Epithelial cell of proximal tubule (primary cell): ENCODE measurements around the gene OASL. TPM values are rescaled to one million over a fixed set of nuclear protein-coding genes. Genes with fewer than 3 reads are reported as not detected.
A peak's percentile ranks its signal among the peaks of the same experiment; 100 is the strongest.

ENCODE experiments used
- DNase-seq: peaks from one replicate; pipeline ENCODE4 v3.0.0-alpha.2; 2011; ENCODE audit warnings: low read depth
- H3K4me3 ChIP-seq: 2 replicates; pipeline ENCODE4 v1.5.1; 2011; ENCODE audit warnings: low read depth, mild to moderate bottlenecking, low read length
- total RNA-seq: library from RNA; depleted of rRNA; stranded (reverse); fragments of >200 nt; gene quantifications from 2 replicates; pipeline ENCODE4 v1.2.3, GENCODE V29; 2015
- TF ChIP-seq, protein P1 (sequence below): conservative IDR thresholded peaks from 2 replicates; pipeline ENCODE4 v1.5.1; 2012; ENCODE audit warnings: low read depth, mild to moderate bottlenecking, low read length

The OASL gene
- total RNA-seq, 1 donor from 2014 or later: 0.12 TPM

DNA sequence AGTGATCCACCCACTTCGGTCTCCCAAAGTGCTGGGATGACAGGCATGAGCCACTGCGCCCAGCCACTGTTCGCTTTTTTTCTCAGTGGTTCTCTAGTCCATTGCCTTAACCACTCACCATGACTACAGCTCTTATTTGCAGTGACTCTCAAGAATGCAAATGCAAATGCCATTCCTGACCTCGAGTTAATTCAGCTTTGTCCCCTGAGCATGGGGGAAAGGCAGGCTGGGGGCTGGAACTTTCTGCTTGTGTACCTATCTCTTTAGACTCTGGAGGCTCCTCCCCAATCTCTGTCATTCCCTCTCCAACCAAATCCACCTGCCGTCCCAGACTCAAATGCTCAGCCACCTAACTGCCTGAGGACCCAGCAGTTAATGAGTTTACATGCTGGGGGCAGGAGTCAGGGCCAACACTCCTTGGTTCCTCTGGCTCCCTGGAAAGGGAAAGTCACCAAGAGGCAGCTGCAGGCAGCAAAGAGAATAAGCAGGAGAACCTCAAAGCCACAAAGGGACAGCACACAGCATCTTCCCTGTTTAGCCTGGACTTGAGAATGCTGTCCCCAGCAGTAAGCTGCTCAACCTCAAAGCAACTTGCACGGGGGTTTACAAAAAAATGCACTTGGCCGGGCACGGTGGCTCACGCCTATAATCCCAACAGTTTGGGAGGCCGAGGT is 66.0 kb downstream of the OASL start:
- peak; percentile 86 for DNase-seq
- TF ChIP-seq, protein P1, sequence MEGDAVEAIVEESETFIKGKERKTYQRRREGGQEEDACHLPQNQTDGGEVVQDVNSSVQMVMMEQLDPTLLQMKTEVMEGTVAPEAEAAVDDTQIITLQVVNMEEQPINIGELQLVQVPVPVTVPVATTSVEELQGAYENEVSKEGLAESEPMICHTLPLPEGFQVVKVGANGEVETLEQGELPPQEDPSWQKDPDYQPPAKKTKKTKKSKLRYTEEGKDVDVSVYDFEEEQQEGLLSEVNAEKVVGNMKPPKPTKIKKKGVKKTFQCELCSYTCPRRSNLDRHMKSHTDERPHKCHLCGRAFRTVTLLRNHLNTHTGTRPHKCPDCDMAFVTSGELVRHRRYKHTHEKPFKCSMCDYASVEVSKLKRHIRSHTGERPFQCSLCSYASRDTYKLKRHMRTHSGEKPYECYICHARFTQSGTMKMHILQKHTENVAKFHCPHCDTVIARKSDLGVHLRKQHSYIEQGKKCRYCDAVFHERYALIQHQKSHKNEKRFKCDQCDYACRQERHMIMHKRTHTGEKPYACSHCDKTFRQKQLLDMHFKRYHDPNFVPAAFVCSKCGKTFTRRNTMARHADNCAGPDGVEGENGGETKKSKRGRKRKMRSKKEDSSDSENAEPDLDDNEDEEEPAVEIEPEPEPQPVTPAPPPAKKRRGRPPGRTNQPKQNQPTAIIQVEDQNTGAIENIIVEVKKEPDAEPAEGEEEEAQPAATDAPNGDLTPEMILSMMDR: no peak
- H3K4me3 ChIP-seq: no peak overlapping the region

DNA sequence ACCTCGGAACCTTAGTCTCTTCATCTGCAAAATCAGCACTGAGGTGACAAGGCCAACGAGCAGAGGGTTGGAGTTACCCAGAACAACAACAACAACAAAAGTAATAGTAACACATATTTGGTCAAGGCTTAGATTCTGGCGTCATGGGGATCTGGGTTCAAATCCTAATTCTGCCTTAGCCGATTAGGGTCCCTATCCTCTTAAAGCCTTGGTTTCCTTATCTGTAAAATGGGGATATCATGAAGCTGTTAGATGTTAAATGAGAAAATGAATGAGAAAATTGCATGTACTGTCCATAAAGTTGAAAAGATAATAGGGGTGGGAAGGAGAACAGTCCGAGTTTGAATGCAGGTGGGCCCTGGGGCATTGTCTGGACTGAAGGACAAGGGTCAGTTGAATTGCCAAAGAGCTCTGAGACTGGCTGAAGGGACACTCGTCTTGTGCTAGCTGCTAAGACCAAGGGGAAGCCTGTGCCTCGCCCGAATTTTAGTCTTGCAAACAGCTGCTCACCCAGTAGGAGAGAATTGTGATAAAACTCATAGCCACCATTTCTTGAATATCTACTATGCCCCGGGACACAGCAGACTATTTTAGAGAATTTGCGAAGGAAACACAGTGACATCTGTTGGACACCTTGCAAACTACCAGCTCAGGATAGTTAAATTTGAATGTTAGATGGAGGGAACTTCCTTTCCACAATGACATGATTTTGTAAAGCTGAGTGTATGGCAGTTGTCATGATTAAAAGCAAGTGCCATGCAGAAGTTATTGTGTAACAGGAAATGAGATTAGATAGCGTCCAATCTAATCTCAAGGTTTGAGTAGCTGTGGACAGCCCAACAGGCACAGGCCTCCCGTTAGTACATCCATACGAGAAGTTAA is 67.5 kb downstream of the OASL start:
- DNase-seq: no peak
- TF ChIP-seq, protein P1: peak; percentile 78
- no peak overlapping the region for H3K4me3 ChIP-seq

DNA sequence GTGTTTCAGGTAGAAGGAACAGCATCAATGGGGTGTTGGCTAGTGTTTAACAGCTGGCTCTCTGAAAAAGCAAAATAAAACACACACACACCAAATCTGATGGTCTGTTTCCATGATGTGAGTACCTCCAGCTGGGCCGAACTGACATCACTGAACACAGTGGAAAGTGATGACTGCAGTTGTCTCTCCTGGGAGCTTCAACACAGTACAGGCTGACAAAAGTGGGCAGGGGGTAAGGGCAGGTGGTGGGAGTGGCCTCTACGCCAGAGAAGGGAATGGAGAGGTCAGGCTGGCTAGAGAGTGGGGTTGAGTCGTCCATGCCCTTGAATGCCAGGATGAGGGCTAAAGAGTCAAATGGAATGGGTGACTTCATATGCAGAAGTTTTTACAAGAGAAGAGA is 68.7 kb downstream of the OASL start:
- no peak for DNase-seq
- TF ChIP-seq, protein P1: no peak
- no peak overlapping the region for H3K4me3 ChIP-seq

Other genes with a start within 250 kb of the OASL start
- 8.6 and 9.5 TPM in 2 replicates for gene SPPL3, start 134.9 kb downstream of the OASL start, total RNA-seq
- 0.17 and 0.36 TPM in 2 replicates for gene HNF1A, start 60.7 kb downstream of the OASL start, total RNA-seq
- 20.6 and 22.9 TPM in 2 replicates for gene C12orf43, start 22.8 kb downstream of the OASL start, total RNA-seq
- gene P2RX7, start 93.6 kb upstream of the OASL start, total RNA-seq: not detected in 2 replicates
- gene P2RX4, start 170.9 kb upstream of the OASL start, total RNA-seq: 32.8 and 62.6 TPM in 2 replicates